Parathyroid adenoma (tissue), 2 donors: ENCODE measurements around the gene DUSP10.

Source experiments
- H2AFZ ChIP-seq: fragments of 300-600 bp; sonication (generic); one replicate; pipeline ENCODE4 v1.7.0; 2017; ENCODE audit warnings: antibody characterized with exemption, mild to moderate bottlenecking
- H3K27ac ChIP-seq: fragments of 300-600 bp; sonication (generic); one replicate; pipeline ENCODE4 v1.7.0; 2017
- H3K27me3 ChIP-seq: fragments of 300-600 bp; sonication (generic); one replicate; pipeline ENCODE4 v1.7.0; 2017; ENCODE audit warnings: low read length; ENCODE audit not compliant: control insufficient read depth, insufficient read depth
- H3K36me3 ChIP-seq: fragments of 300-600 bp; sonication (generic); one replicate; pipeline ENCODE4 v1.7.0; 2017; ENCODE audit warnings: low read length; ENCODE audit not compliant: control insufficient read depth, insufficient read depth
- H3K4me1 ChIP-seq: fragments of 300-600 bp; sonication (generic); one replicate; pipeline ENCODE4 v1.7.0; 2017; ENCODE audit warnings: control low read depth
- H3K4me2 ChIP-seq: fragments of 300-600 bp; sonication (generic); one replicate; pipeline ENCODE4 v1.7.0; 2017; ENCODE audit warnings: low read length
- H3K4me3 ChIP-seq: fragments of 300-600 bp; sonication (generic); one replicate; pipeline ENCODE4 v1.7.0; 2017; ENCODE audit warnings: low read depth, low read length
- H3K79me2 ChIP-seq: fragments of 300-600 bp; sonication (generic); one replicate; pipeline ENCODE4 v1.7.0; 2017; ENCODE audit warnings: control low read depth
- H3K9ac ChIP-seq: fragments of 300-600 bp; sonication (generic); one replicate; pipeline ENCODE4 v1.7.0; 2017; ENCODE audit warnings: mild to moderate bottlenecking
- H3K9me3 ChIP-seq: fragments of 300-600 bp; sonication (generic); one replicate; pipeline ENCODE4 v1.7.0; 2017; ENCODE audit warnings: low read length; ENCODE audit not compliant: control insufficient read depth
- TF ChIP-seq, protein P1 (sequence below): fragments of 300-600 bp; sonication (generic); IDR thresholded peaks from one replicate; pipeline ENCODE4 v1.7.0; 2017; ENCODE audit warnings: antibody characterized with exemption, mild to moderate bottlenecking
- donor health status: primary hyperparathyroidism.

Gene DUSP10

DNA sequence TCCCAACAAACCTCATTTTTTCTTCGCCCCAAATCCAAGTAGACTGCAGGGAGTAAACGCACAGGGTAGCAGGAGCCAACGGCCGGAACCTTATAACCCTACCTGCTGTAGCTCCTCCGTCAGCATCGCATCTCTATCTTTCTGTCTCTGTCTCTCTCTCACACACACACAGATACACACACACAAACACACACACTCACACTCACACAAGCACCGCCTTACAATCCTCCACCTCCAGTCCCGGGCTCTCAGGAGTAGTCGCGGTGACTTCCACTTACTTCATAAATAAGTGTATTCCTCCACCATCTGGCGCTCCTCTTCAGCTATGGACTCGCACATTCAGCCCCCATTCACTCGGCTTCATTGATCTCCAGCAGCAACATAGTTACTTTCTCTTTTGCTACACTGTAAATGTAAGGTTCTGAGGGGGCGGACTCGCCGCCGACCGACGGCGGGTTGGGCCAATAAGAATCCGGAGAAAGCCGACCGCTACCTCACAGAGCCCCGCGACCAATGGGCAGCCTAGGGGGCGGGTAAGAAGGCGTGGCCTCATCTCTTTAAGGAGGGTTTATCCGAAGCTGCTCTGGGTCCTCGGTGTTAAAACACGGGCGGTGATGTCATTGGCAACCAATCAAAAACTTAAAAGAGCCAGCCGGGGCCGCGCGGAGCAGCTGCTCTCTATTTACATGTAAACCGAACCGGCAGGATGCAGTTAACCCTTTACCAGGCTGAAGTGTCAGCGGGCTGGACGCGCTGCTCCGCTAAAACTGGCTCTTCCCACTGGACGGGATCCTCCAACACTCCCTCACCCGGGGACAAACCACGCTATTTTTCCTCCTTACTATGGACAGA lies at the start of gene DUSP10:
Gene DUSP10, minus strand, starts transcription at position 387 of the 852 bp plus-strand sequence. CDS start 2,345 bp downstream, outside the sequence.
- no peaks in the 10 kb centered on the region for H3K4me1 ChIP-seq
- peak within 1 kb of the TSS; percentile 94 for H2AFZ ChIP-seq
- H3K4me2 ChIP-seq: peak within 1 kb of the TSS; percentile 94
- peak within 1 kb of the TSS; percentile 92 for H3K4me3 ChIP-seq
- peak within 1 kb of the TSS; percentile 97 for H3K27ac ChIP-seq
- H3K27me3 ChIP-seq: no peaks in the 10 kb centered on the region
- no peaks in the 10 kb centered on the region for H3K9me3 ChIP-seq
- H3K79me2 ChIP-seq: no peaks in the 10 kb centered on the region
- TF ChIP-seq, protein P1, sequence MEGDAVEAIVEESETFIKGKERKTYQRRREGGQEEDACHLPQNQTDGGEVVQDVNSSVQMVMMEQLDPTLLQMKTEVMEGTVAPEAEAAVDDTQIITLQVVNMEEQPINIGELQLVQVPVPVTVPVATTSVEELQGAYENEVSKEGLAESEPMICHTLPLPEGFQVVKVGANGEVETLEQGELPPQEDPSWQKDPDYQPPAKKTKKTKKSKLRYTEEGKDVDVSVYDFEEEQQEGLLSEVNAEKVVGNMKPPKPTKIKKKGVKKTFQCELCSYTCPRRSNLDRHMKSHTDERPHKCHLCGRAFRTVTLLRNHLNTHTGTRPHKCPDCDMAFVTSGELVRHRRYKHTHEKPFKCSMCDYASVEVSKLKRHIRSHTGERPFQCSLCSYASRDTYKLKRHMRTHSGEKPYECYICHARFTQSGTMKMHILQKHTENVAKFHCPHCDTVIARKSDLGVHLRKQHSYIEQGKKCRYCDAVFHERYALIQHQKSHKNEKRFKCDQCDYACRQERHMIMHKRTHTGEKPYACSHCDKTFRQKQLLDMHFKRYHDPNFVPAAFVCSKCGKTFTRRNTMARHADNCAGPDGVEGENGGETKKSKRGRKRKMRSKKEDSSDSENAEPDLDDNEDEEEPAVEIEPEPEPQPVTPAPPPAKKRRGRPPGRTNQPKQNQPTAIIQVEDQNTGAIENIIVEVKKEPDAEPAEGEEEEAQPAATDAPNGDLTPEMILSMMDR: no peak
- peak within 1 kb of the TSS; percentile 57 for H3K9ac ChIP-seq
- H3K36me3 ChIP-seq: no peaks in the 10 kb centered on the region

DNA sequence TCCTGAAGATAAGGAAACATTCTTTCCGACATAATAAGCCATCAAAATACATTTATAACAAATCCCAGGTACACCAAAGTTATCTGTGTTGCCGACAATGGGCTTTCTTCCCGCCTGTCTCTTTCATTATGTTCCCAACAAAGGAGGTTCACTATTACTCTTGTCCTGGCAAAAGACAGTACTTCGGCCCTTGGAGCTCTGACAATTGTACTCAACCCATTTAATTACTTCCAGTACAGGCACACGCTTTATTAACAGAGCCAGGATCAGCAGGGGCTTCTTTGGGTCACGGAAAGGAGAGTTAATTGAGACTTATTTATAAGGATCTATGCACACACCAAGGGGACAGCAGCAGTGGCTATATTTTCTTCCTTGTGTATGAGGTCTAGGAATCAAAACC lies 46.6 kb upstream of the DUSP10 start:
- TF ChIP-seq, protein P1: no peak
- Histone ChIP-seq H3K79me2 (no peaks in the 10 kb centered on the region), H3K36me3 (no peaks in the 10 kb centered on the region), H3K4me2 (no peak overlapping the region), H3K27ac (no peak overlapping the region), H2AFZ (no peak overlapping the region), H3K9me3 (no peaks in the 10 kb centered on the region), H3K27me3 (no peaks in the 10 kb centered on the region), H3K4me3 (no peak overlapping the region), H3K4me1 (no peaks in the 10 kb centered on the region), H3K9ac (no peak overlapping the region)

DNA sequence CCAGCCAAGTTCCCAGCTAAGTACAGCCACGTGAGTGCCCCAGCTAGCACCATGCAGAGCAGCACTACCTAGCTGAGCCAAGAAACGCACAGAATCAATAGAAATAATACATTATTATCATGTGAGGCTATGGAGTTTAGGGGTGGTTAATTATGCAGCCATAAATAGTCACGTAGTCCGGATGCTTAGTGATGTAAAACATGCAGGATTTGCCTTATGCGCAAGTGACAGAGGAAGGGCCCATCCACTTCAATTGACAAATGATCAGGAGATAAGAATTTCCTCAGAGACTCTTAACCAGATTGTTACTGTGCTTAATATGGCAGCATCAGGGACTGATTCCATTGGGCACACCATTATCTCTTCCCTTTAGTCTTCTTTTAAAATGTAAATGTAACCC lies 44.8 kb upstream of the DUSP10 start:
- Histone ChIP-seq H3K4me2 (no peak overlapping the region), H2AFZ (no peak overlapping the region), H3K27ac (no peak overlapping the region), H3K9ac (no peak overlapping the region), H3K4me1 (no peaks in the 10 kb centered on the region), H3K9me3 (no peaks in the 10 kb centered on the region), H3K4me3 (no peak overlapping the region), H3K27me3 (no peaks in the 10 kb centered on the region), H3K36me3 (no peaks in the 10 kb centered on the region), H3K79me2 (no peaks in the 10 kb centered on the region)
- TF ChIP-seq, protein P1: no peak

DNA sequence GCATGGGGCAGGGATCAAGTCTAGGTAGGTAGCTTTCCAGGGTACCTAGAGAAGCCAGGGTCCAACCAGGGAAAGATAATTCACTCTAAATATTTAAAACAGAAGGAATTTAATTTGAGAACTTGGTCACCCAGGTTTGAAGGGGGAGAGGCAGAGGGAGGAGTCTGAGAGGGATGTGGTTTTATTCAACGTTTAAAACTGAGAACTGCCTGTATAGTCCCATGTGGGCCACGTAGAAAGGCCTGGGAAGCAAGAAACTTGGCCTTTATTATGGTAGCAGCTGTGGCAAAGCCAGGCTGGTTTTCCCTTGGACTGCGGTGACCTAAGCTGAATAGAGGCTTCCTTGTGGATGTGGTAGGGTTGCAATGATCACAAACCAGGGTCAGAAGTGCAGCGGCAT lies 42.0 kb upstream of the DUSP10 start:
- Histone ChIP-seq H3K27me3 (no peaks in the 10 kb centered on the region), H3K4me1 (no peaks in the 10 kb centered on the region), H3K27ac (no peak overlapping the region), H3K9me3 (no peaks in the 10 kb centered on the region), H3K4me3 (no peak overlapping the region), H3K9ac (no peak overlapping the region), H2AFZ (no peak overlapping the region), H3K36me3 (no peaks in the 10 kb centered on the region), H3K79me2 (no peaks in the 10 kb centered on the region), H3K4me2 (no peak overlapping the region)
- TF ChIP-seq, protein P1: no peak

DNA sequence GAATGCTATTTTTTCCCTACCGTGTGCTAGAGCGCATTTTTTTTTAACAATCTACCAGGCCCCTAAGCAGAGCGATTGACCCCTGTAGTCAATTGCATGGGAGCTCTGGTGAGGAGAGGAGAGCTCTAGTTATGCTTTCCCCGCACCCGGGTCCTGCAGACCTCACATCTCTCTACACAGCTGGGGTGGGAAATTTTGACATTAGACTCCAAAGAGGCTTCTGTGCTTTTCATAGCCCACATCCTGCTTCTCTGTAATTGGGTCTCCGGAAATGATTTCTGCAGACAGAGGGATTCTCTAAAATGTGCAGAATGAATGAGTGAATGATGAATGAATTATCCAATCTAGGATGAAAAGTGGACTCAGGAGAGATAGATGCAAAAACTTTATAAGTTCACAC lies 41.5 kb upstream of the DUSP10 start:
- no peaks in the 10 kb centered on the region for H3K4me1 ChIP-seq
- TF ChIP-seq, protein P1: no peak
- H3K36me3 ChIP-seq: no peaks in the 10 kb centered on the region
- no peak overlapping the region for H3K9ac ChIP-seq
- no peak overlapping the region for H2AFZ ChIP-seq
- no peaks in the 10 kb centered on the region for H3K27me3 ChIP-seq
- no peak overlapping the region for H3K4me2 ChIP-seq
- no peaks in the 10 kb centered on the region for H3K79me2 ChIP-seq
- H3K9me3 ChIP-seq: no peaks in the 10 kb centered on the region
- H3K4me3 ChIP-seq: no peak overlapping the region
- no peak overlapping the region for H3K27ac ChIP-seq
